Duodenal mucosa (tissue), 2 donors: Measurements from ENCODE around the gene MAP3K21.

Experiments
- H3K27ac ChIP-seq: one replicate; pipeline ENCODE4 v1.7.0; 2013; ENCODE audit warnings: low read depth, low read length
- H3K27me3 ChIP-seq, 2 donors: one replicate each; pipeline ENCODE4 v1.7.0; 2013; ENCODE audit warnings: low read length in 2 of 2, control low read depth in 1 of 2; ENCODE audit not compliant: insufficient read depth in 2 of 2, control insufficient read depth in 1 of 2
- H3K36me3 ChIP-seq, 2 donors: one replicate each; pipeline ENCODE4 v1.7.0; 2013; ENCODE audit warnings: low read length in 2 of 2, control low read depth in 1 of 2; ENCODE audit not compliant: insufficient read depth in 2 of 2, control insufficient read depth in 1 of 2
- H3K4me1 ChIP-seq, 2 donors: one replicate each; pipeline ENCODE4 v1.7.0; 2013; ENCODE audit warnings: low read length in 2 of 2, control low read depth in 1 of 2; ENCODE audit not compliant: insufficient read depth in 2 of 2, control insufficient read depth in 1 of 2
- H3K4me3 ChIP-seq, 2 donors: one replicate each; pipeline ENCODE4 v1.7.0; 2013; ENCODE audit warnings: low read length in 2 of 2, low read depth in 1 of 2
- H3K9ac ChIP-seq, 2 donors: one replicate each; pipeline ENCODE4 v1.7.0; 2013; ENCODE audit warnings: low read length in 2 of 2, low read depth in 1 of 2
- H3K9me3 ChIP-seq, 2 donors: one replicate each; pipeline ENCODE4 v1.7.0; 2013; ENCODE audit warnings: low read length in 2 of 2, control low read depth in 1 of 2; ENCODE audit not compliant: control insufficient read depth in 1 of 2

MAP3K21 gene

DNA sequence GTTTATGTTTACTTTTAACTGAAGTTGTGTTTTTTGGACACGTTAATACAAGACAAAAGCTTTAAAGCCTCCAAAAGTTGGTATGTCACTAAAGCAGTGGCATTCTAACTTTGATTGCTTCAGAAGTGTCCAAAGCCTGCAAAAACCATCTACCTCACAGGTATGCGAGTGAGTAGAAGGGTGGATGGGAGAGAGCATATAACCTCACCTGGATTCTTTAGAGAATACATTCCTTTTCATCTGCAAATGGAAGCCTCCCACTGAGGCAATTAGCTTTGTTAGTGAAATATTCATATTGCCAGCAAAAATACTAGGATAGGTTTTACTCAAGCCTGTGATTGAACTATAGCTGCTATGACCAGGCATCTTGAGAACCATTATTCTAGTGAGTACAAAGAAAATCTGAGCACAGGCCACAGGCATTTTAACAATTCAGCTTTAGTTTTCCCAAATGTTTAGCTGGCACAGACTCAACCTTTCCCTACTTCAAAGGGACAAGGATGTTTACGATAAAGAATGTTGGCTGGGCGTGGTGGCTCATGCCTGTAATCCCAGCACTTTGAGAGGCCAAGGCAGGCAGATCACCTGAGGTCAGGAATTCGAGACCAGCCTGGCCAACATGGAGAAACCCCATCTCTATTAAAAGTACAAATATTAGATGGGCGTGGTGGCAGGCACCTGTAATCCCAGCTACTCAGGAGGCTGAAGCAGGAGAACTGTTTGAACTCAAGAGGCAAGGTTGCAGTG, 39.7 kb downstream of the MAP3K21 start:
- Histone ChIP-seq H3K4me1 (peaks cover 0 to 15% of the 10 kb centered on the region in 2 donors), H3K9ac (no peak overlapping the region), H3K4me3 (no peak overlapping the region), H3K9me3 (no peaks in the 10 kb centered on the region), H3K27me3 (no peaks in the 10 kb centered on the region), H3K36me3 (peaks cover 3 to 4% of the 10 kb centered on the region in 2 donors), H3K27ac (no peak overlapping the region)

DNA sequence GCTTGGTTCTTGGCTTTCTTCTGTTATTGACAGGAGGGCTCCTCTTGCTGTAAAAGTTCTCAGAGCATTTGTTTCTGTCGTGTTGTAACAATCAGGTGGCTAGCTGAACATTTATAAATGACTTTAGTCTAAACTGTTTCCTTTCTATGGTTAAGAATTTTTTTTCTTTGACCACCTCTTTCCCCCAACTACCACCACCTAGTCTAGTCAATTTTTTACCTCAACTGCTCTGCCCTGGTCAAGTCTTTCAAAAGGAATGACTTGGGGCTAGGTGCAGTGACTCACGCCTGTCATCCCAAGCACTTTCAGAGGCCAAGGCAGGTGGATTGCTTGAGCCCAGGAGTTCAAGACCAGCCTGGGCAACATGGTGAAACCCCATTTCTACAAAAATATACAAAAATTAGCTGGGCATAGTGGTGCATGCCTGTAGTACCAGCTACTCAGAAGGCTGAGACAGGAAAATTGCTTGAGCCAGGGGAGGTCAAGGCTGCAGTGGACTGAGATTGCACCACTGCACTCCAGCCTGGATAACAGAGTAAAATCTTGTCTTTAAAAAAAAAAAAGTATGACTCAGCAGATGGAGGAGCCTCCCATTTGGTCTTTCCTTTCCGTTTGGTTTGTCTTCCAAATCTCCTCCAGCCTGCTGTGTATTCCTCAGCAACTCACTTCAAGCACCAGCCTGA, 40.7 kb downstream of the MAP3K21 start:
- no peak overlapping the region for H3K27ac ChIP-seq
- H3K9me3 ChIP-seq: no peaks in the 10 kb centered on the region
- peaks cover 0 to 15% of the 10 kb centered on the region in 2 donors for H3K4me1 ChIP-seq
- no peak overlapping the region for H3K4me3 ChIP-seq
- H3K36me3 ChIP-seq: peaks cover 0 to 4% of the 10 kb centered on the region in 2 donors
- no peaks in the 10 kb centered on the region for H3K27me3 ChIP-seq
- no peak overlapping the region for H3K9ac ChIP-seq

DNA sequence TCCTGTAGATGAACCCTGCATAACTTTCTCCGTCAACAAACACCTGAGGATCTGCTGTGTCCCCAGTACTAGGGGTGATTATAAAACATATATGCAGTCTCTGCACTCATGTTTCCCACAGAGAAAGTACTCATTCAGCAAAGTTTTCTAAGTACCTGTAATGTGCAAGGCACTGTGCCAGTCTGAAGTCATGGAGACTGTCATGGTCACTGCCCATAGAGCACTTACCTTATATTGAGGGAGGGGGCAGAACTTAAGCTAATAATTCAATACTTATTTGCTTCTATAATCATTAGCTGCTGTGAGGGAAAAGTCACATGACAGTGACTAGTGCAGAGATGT, 41.2 kb downstream of the MAP3K21 start:
- H3K4me1 ChIP-seq: peaks cover 0 to 15% of the 10 kb centered on the region in 2 donors
- no peaks in the 10 kb centered on the region for H3K9me3 ChIP-seq
- peaks cover 0 to 9% of the 10 kb centered on the region in 2 donors for H3K36me3 ChIP-seq
- no peak overlapping the region for H3K9ac ChIP-seq
- no peaks in the 10 kb centered on the region for H3K27me3 ChIP-seq
- no peak overlapping the region for H3K27ac ChIP-seq
- H3K4me3 ChIP-seq: no peak overlapping the region

DNA sequence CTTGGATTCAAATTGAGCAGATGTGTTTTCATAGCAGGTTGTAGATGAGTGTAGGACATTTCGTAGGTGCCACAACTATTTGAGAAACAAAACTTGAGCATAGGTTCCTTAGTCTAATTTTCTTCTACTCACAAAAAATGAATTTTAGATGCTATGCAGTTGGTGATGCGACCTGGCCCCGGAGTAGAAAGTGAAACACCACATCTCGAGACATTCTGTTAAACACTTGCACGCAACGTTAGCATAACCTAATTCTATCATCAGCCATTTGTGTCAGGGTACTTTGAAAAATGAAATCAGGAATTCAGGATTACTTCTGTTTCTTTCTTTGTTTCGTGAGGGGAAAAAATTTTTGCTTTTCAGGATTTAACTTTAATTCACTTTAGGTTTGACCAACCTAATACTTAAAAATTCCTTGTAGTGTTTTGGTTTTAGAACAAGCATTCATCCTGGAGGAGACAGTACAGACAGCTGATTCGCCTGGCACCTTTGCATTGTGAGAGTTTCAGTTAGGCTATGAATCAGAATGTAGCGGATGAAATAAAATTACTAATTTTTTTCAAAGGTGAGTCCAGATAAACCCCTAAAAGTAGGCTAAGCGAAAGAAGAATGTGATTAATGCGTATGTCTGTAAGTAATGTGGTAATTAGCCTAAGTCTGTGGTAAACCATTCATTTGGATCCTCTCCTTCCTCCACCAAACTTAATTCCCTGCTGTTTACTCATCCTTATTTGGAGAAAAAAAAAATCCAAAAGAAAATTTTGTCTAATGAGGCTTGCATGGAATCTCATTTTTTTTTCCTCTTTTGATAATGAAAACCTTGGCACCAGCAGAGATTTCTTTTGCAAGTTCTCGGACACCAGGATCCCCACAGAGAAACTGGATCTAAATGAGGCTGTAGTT, 44.9 kb downstream of the MAP3K21 start:
- no peak overlapping the region for H3K4me3 ChIP-seq
- peaks cover 0 to 5% of the 10 kb centered on the region in 2 donors for H3K4me1 ChIP-seq
- no peaks in the 10 kb centered on the region for H3K9me3 ChIP-seq
- H3K27ac ChIP-seq: no peak overlapping the region
- peaks cover 3 to 12% of the 10 kb centered on the region in 2 donors for H3K36me3 ChIP-seq
- no peaks in the 10 kb centered on the region for H3K27me3 ChIP-seq
- no peak overlapping the region for H3K9ac ChIP-seq

DNA sequence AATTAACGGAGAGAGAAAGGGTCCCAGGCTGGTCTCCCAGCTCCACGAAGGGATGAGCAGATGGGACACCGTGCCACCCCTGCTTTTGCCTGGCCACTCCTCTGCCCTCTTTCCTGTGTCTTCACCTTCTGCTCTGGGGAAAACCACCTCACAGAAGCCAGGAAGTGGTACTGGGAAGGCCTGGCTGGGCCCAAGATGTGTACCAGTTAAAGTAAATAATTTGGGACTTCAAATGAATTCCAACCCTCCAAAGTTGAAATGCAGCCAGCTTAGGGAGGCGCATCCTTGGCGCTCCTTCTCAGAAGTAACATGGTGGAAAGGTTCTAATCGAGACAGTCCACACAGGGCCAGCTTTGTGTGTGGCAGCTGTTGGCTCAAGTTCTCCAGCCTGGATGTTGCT, 45.7 kb downstream of the MAP3K21 start:
- H3K9ac ChIP-seq: no peak overlapping the region

DNA sequence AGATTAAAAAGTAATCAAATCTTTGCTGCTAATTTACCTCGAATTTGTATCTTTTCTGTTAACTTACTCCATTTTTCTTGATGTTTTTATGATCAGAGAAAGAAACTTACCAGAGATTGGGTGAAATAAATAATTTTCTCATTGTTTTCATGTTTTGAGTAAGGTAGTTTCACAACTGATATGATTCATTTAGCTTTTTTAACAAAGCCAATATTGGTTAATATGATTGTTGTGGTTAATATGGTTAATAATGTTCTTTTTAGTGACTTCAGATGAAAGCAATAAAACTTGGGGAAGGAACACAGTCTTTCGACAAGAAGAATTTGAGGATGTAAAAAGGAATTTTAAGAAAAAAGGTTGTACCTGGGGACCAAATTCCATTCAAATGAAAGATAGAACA, 48.1 kb downstream of the MAP3K21 start:
- Histone ChIP-seq H3K9me3 (no peaks in the 10 kb centered on the region), H3K4me3 (no peak overlapping the region), H3K27me3 (no peaks in the 10 kb centered on the region), H3K4me1 (peaks cover 0 to 5% of the 10 kb centered on the region in 2 donors), H3K9ac (no peak overlapping the region), H3K27ac (no peak overlapping the region), H3K36me3 (peaks cover 7 to 23% of the 10 kb centered on the region in 2 donors)

More for the DNA sequence above, 45.7 kb downstream of the MAP3K21 start:
- no peaks in the 10 kb centered on the region for H3K27me3 ChIP-seq
- no peaks in the 10 kb centered on the region for H3K9me3 ChIP-seq
- H3K4me3 ChIP-seq: no peak overlapping the region
- H3K27ac ChIP-seq: no peak overlapping the region
- H3K36me3 ChIP-seq: peaks cover 3 to 12% of the 10 kb centered on the region in 2 donors
- peaks cover 0 to 5% of the 10 kb centered on the region in 2 donors for H3K4me1 ChIP-seq

DNA sequence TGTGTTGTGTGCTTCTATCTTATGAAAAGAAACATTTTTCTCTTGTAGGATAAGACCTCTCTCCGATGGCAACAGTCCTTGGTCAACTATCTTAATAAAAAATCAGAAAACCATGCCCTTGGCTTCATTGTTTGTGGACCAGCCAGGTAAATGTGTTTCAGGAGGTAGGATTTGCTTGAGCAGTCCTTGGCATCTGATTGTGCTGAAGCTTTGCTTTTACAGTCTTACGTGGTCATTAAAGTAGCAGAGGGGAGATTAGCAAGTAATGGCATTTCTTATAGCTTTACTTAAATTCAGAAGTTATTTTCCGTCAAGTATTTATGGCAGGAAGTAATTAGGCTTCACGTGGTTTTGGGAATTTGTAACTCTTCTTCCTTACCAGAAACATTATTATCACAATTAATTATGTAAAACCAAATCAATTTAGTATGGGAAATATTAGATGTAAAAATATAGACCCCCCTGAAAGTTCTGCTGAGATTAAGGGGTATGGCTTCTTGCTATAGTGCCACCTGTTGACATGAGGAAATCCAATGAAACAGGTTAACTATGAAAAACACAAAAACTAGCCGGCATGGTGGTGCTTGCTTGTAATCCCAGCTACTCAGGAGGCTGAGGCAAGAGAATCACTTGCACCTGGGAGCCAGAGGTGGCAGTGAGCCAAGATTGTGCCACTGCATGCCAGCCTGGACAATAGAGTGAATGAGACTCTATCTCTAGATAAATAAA, 49.0 kb downstream of the MAP3K21 start:
- Histone ChIP-seq H3K9me3 (no peaks in the 10 kb centered on the region), H3K27ac (no peak overlapping the region), H3K4me1 (no peaks in the 10 kb centered on the region), H3K27me3 (no peaks in the 10 kb centered on the region), H3K9ac (no peak overlapping the region), H3K4me3 (no peak overlapping the region), H3K36me3 (peaks cover 7 to 23% of the 10 kb centered on the region in 2 donors)

DNA sequence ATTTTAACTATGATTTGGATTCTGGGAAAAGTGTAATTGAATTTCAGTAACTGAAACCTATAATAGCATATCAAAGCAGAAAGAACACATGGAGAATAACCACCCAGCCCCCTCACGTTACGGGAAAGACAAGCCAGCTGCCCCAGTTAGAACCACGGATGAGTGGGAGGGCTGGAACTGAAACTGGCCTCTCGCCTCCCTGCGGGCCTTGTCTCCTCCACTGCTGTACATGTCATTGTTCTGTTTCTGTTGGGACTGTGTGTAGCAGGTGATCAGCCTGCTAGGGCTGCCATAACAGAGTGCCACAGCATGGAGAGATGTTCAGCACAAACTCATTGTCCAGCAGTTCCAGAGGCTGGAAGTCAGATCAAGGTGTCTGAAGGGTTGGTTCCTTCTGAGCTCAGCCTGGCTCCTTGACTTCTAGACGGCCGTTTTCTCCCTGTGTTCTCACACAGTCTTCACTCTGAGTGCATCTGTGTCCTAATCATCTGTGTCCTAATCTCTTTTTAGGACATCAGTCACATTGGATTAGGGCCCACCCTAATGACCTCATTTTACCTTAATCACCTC, 52.4 kb downstream of the MAP3K21 start:
- Histone ChIP-seq H3K4me1 (no peaks in the 10 kb centered on the region), H3K9ac (no peak overlapping the region), H3K4me3 (no peak overlapping the region), H3K9me3 (peaks cover 0 to 9% of the 10 kb centered on the region in 2 donors), H3K36me3 (peaks cover 14 to 20% of the 10 kb centered on the region in 2 donors), H3K27me3 (no peaks in the 10 kb centered on the region), H3K27ac (no peak overlapping the region)

DNA sequence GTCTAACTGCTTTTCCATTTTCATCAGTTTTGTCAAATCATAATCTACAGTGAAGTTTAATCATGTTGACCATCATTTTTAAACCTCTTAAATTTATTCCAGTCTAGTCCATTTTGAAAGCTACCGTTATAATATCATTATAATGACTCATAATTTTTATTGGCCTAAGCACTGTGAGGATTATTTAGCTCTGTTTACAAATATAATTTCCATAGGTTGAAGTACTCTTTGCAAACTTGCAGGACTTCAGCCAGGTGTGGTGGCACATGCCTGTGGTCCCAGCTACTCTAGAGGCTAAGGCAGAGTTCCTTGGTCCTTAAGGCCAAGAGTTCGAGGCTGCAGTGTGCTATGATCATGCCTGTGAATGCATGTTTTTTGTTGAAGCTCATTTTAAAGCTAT, 54.3 kb downstream of the MAP3K21 start:
- H3K4me1 ChIP-seq: no peaks in the 10 kb centered on the region
- H3K9ac ChIP-seq: no peak overlapping the region
- H3K27ac ChIP-seq: no peak overlapping the region
- peaks cover 14 to 20% of the 10 kb centered on the region in 2 donors for H3K36me3 ChIP-seq
- H3K27me3 ChIP-seq: no peaks in the 10 kb centered on the region
- H3K9me3 ChIP-seq: peaks cover 0 to 9% of the 10 kb centered on the region in 2 donors
- no peak overlapping the region for H3K4me3 ChIP-seq
